GM10248 (cell line): Measurements from ENCODE around the gene TOLLIP.
"Not testable (repeated sequence)": the region's sequence is repeated elsewhere in the genome, so short reads cannot be mapped to it uniquely, and the experiment has no call there.

Experiments used
- CTCF ChIA-PET: fragments of 300-600 bp; sonication (Branson Sonifier 250); formaldehyde crosslinking; extraction: SDS; loops from one replicate; lab custom pipeline; 2021; ENCODE audit warnings: antibody characterized with exemption; lab: Yijun Ruan, JAX
- POLR2A ChIA-PET: fragments of 350-650 bp; sonication (Branson Sonifier 250); formaldehyde crosslinking; extraction: SDS; loops from one replicate; lab custom pipeline; 2020; ENCODE audit warnings: antibody characterized with exemption; lab: Yijun Ruan, JAX
- DNase-seq: peaks from one replicate; pipeline ENCODE4 v3.0.0; 2012; ENCODE audit errors: extremely low spot score
- CTCF ChIP-seq: IDR thresholded peaks from 2 replicates; pipeline ENCODE4 v1.5.1; 2012; ENCODE audit warnings: mild to moderate bottlenecking, low read depth; ENCODE audit errors: extremely low read depth, missing control alignments, control extremely low read depth

The TOLLIP gene

GRCh38 chr11:1348796-1349326 lies 39.4 kb upstream of the TOLLIP start:
- no peak for TF ChIP-seq CTCF
- ChIA-PET POLR2A (no interaction called here), CTCF (no interaction called here)
- no peak for DNase-seq

- no peak for DNase-seq
- no peak for TF ChIP-seq CTCF
- ChIA-PET CTCF (no interaction called here), POLR2A (no interaction called here)
Measured at GRCh38 chr11:1348146-1348795, 38.8 kb upstream of the TOLLIP start.

GRCh38 chr11:1347411-1347999 lies 38.1 kb upstream of the TOLLIP start:
- POLR2A ChIA-PET, DNase-seq, CTCF ChIA-PET: not testable (repeated sequence)

- no peak for DNase-seq
- POLR2A ChIA-PET, result no interaction called here
- TF ChIP-seq CTCF, result no peak
- CTCF ChIA-PET, result no interaction called here
Measured at GRCh38 chr11:1346669-1347390, 37.4 kb upstream of the TOLLIP start.

GRCh38 chr11:1345737-1346513 lies 36.5 kb upstream of the TOLLIP start:
- no peak for DNase-seq
- no peak for TF ChIP-seq CTCF
- ChIA-PET POLR2A (no interaction called here), CTCF (no interaction called here)

GRCh38 chr11:1344056-1344635 lies 34.7 kb upstream of the TOLLIP start:
- no peak for TF ChIP-seq CTCF
- DNase-seq, result no peak
- POLR2A ChIA-PET, result no interaction called here
- CTCF ChIA-PET, result no interaction called here
